Cardiac fibroblast (primary cell): Measurements from ENCODE around the gene CELSR1.

ENCODE experiments used
- DNase-seq, 2 donors: peaks; one replicate each; pipeline versions ENCODE4 v3.0.0 to v3.0.0-alpha.2; 2010; ENCODE audit warnings: low read depth in 2 of 2
- H3K4me3 ChIP-seq, 2 donors: replicated peaks in 1 of 2; 1 replicate in 1 of 2; 2 replicates in 1 of 2; pipeline ENCODE4 v1.5.1; 2011; ENCODE audit warnings: low read depth in 2 of 2, low read length in 2 of 2, mild to moderate bottlenecking in 2 of 2, moderate library complexity in 1 of 2
- CTCF ChIP-seq: IDR thresholded peaks from one replicate; pipeline ENCODE4 v1.5.1; 2011; ENCODE audit warnings: low read depth, mild to moderate bottlenecking, low read length, inconsistent platforms

Gene CELSR1

GRCh38 chr22:46357711-46358520 lies 179.5 kb downstream of the CELSR1 start:
- DNase-seq: no peak
- no peak for TF ChIP-seq CTCF

DNA sequence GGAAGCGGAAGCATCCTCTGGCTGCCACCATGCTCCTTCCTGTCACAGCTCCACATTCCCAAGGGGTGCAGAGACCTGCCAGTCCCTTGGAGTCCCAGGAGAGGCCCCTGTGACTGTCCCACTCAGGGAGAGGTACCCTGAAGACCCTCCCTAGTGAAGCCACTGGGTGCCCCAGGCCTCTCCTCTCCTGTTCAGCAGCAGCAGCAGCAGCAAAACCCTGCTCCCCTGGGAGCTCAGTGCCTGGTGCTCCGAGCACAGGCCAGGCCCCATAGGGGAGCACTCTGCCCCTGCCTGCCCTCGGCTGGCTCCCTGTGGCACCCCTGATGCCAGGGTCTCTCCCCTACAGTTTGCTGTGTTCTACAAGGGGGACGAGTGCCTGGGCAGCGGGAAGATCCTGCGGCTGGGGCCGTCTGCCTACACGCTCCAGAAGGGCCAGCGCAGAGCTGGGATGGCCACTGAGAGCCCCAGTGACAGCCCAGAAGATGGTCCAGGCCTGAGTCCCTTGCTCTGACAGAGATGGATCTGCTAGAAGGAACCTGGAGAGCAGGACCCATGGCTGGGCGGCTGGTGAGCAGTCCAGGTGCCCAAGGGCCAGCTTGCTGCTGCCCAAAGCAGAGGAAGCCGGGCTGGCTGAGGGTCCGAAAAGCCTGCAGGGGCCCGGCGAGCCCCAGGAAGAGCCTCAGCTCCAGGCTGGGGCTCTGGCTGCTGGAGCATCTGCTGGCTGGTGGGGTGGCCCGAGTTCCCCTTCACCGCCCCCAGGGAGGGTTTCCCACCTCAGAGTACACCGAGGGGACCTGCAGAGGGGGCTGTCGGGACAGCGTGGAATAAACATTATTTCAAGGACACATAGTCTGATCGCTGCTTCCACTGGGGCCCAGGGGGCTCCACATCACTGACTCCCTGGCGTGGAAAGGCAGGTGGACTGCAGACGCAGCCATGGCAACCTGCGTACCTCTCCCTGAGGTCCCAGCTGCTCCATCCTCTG lies 180.6 kb downstream of the CELSR1 start:
- H3K4me3 ChIP-seq: no peak overlapping the region
- TF ChIP-seq CTCF: no peak
- no peak for DNase-seq

More at GRCh38 chr22:46357711-46358520, 179.5 kb downstream of the CELSR1 start:
- H3K4me3 ChIP-seq: no peak overlapping the region

- no peak for TF ChIP-seq CTCF
- no peak for DNase-seq
- H3K4me3 ChIP-seq: no peak overlapping the region
These were observed 181.4 kb downstream of the CELSR1 start for GRCh38 chr22:46355996-46356471.

- H3K4me3 ChIP-seq: no peak overlapping the region
- DNase-seq: peak; percentile 61 to 67
- TF ChIP-seq CTCF: peak; percentile 75
These were observed 181.9 kb downstream of the CELSR1 start for GRCh38 chr22:46355369-46355995.

DNA sequence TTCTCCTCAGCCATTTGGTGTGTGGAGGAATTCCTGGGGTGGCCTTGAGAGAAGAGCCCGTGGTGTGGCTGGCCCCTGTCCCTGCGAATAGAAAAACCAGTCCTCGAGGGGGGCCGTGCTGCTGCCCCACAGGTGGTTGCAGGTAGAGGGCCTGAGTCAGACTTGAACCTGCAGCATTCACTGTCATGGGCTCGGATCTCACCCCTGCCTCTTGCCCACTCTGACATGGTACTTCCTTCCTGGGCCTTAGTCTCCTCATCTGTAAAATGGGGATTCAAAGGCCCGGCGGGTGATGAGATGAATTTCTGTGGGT lies 182.5 kb downstream of the CELSR1 start:
- TF ChIP-seq CTCF: no peak
- no peak for DNase-seq
- no peak overlapping the region for H3K4me3 ChIP-seq

DNA sequence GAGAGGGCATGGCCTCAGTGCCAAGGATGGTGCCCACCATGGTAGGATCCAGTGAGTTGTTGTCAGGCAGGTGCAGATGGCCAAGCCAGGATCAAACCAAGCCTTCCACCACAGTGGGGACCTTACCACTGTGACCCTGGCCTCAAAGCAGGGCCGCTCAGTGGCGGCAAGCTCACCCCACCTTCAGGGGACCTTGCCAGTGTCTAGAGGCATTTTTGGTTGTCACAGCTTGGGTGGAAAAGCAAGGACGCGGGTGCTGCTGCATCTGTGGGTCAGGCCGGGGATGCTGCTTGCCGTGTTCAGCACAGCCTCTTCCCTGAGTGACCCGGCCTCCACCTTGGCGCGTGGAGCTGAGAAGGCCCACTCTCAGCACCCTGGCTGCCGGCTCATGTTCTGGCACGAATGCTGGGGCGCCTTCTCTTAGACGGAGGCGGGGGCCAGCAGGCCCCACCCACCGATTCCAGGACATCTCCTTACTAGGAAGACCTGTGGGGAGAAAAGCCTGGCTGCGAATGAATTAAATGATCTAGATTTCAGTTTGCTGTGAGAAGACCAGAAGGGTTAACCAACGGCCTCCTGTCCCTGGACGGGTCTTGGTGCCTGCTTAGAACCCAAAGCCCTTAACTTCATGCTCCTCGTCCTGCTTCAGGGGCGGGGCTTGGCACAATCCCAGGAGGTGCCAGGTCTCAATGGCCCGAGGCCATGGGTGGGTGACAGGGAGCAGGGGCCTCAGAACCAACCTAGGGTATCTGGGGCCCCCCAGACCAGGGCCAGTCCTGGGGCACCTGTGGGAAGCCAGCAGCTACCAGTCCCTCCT lies 183.0 kb downstream of the CELSR1 start:
- no peak overlapping the region for H3K4me3 ChIP-seq
- no peak for DNase-seq
- TF ChIP-seq CTCF: no peak
